ENCODE data around the gene COPS8.

The COPS8 gene

DNA sequence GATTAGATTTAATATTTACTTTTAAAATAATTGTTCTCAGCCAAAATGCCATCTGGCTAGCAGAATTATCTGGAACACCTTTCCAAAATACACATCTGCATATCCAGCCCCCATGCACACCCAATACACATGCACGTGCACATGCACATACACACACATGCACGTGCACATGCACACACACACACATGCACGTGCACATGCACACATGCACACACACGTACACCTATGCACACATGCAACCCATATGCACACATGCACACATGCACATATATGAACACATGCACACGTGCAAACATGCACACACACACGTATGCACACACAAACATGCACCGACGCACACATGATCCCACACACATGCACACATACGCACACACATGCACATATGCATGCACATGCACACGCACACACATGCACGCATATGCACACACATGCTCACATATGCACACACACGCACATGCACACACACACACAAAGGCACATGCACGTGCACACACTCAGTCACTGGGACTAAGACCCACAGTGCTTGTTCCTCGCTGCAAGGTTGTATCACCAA, 53.5 kb downstream of the COPS8 start:
- Histone ChIP-seq H3K9ac (ENCODE audit: insufficient read length) (no peak overlapping the region), H3K36me3 (ENCODE audit: insufficient read depth, low read length) (no peaks in the 10 kb centered on the region), H3K9me3 (ENCODE audit: low read depth, low read length) (no peaks in the 10 kb centered on the region), H3K27ac (no peak overlapping the region), H3K4me3 (no peak overlapping the region)
- DNase-seq (ENCODE audit: low read depth, low spot score), result no peak
- TF ChIP-seq EZH2 (IDR thresholded peaks at IDR 0.05) (no peak), POLR2AphosphoS5 (IDR thresholded peaks at IDR 0.05; ENCODE audit: borderline replicate concordance, low read depth, low read length) (no peak), FOXP2 (optimal IDR thresholded peaks at IDR 0.05; ENCODE audit: control extremely low read depth, extremely low read length, insufficient read depth) (no peak)

DNA sequence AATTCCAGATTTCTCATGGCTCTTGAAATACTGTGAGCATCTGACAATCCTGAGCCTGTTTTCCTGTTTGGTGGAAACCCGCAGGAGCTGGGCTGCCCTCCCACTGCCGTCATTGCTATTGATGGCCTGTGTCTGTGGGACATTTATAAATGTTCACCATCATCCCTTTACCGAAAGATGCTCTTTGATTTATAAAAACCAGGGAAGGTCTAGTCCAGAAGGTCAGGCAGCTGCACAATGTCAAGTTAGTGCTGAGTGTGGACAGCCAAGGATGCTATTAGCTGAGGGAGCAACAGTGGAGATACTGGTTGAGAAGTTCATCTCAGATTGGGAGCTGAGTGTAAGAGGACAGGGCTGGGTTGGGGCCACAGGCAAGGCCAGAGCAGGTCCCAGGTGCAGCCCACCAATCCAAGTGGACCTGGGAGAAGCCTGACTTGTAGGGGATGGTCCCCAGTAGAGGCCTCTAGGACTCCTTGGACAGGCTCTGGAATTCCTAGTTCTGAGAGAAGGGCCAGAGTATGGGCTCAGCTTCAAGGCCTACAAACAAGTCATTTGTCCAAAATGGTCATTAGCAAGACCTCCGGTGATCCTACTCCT, 55.1 kb downstream of the COPS8 start:
- Histone ChIP-seq H3K27ac (no peak overlapping the region), H3K9ac (ENCODE audit: insufficient read length) (no peak overlapping the region), H3K9me3 (ENCODE audit: low read depth, low read length) (no peaks in the 10 kb centered on the region), H3K36me3 (ENCODE audit: insufficient read depth, low read length) (no peaks in the 10 kb centered on the region), H3K4me3 (no peak overlapping the region)
- DNase-seq (ENCODE audit: low read depth, low spot score), result no peak
- no peak for TF ChIP-seq EZH2 (IDR thresholded peaks at IDR 0.05)
- TF ChIP-seq POLR2AphosphoS5 (IDR thresholded peaks at IDR 0.05; ENCODE audit: borderline replicate concordance, low read depth, low read length), result no peak
- no peak for TF ChIP-seq FOXP2 (optimal IDR thresholded peaks at IDR 0.05; ENCODE audit: control extremely low read depth, extremely low read length, insufficient read depth)

DNA sequence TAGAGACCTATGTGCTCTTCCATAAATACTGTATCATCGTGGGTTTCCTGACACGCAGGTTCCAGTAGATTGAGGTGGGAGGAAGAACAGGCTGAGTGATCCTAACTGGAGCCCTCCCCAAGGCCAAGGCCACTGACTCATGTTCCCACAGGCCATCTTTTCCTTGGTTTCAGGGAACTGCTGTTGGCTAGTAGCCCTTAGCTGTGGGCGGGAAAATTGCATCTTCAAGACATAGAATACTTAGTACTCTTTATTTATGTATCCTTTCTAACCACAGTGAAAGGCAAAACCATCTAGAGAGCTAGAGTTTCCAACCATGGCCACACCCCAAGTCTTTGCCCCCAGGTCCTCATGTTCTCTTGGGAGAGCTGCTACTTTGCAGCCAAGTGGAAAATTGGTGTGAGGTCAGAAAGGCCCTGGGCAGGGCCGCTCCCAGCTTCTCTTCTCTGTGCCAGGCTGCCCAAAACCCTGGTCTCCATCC, 55.9 kb downstream of the COPS8 start:
- no peak for DNase-seq (ENCODE audit: low read depth, low spot score)
- no peak for TF ChIP-seq POLR2AphosphoS5 (IDR thresholded peaks at IDR 0.05; ENCODE audit: borderline replicate concordance, low read depth, low read length)
- TF ChIP-seq EZH2 (IDR thresholded peaks at IDR 0.05), result no peak
- no peak for TF ChIP-seq FOXP2 (optimal IDR thresholded peaks at IDR 0.05; ENCODE audit: control extremely low read depth, extremely low read length, insufficient read depth)
- Histone ChIP-seq H3K9ac (ENCODE audit: insufficient read length) (no peak overlapping the region), H3K9me3 (ENCODE audit: low read depth, low read length) (no peaks in the 10 kb centered on the region), H3K4me3 (no peak overlapping the region), H3K27ac (no peak overlapping the region), H3K36me3 (ENCODE audit: insufficient read depth, low read length) (no peaks in the 10 kb centered on the region)

DNA sequence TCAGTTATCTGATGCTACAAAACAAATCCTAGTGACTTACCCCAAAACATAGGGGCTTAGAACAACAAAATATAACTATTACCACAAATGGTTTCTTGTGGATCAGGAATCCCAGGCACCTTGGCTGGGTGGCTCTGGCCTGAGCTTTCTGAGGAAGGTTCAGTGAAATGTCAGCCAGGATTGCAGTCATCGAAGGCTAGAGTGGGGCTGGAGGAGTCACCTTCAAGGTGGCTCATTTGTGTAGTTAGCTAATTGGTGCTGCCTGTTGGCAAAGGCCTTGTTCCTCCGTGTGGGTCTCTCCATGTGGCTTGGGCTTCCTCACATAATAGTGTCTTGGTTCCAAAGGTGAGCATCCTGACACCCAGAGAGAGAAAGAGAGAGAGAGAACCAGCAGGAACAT, 57.4 kb downstream of the COPS8 start:
- H3K9me3 ChIP-seq (ENCODE audit: low read depth, low read length), result peaks cover 7% of the 10 kb centered on the region; the same call in 1 of the 2 replicates
- TF ChIP-seq FOXP2 (optimal IDR thresholded peaks at IDR 0.05; ENCODE audit: control extremely low read depth, extremely low read length, insufficient read depth), result no peak
- no peak for TF ChIP-seq EZH2 (IDR thresholded peaks at IDR 0.05)
- no peak for TF ChIP-seq POLR2AphosphoS5 (IDR thresholded peaks at IDR 0.05; ENCODE audit: borderline replicate concordance, low read depth, low read length)
- H3K9ac ChIP-seq (ENCODE audit: insufficient read length), result no peak overlapping the region
- no peaks in the 10 kb centered on the region for H3K36me3 ChIP-seq (ENCODE audit: insufficient read depth, low read length)
- H3K27ac ChIP-seq, result no peak overlapping the region
- H3K4me3 ChIP-seq, result no peak overlapping the region
- DNase-seq (ENCODE audit: low read depth, low spot score), result no peak

DNA sequence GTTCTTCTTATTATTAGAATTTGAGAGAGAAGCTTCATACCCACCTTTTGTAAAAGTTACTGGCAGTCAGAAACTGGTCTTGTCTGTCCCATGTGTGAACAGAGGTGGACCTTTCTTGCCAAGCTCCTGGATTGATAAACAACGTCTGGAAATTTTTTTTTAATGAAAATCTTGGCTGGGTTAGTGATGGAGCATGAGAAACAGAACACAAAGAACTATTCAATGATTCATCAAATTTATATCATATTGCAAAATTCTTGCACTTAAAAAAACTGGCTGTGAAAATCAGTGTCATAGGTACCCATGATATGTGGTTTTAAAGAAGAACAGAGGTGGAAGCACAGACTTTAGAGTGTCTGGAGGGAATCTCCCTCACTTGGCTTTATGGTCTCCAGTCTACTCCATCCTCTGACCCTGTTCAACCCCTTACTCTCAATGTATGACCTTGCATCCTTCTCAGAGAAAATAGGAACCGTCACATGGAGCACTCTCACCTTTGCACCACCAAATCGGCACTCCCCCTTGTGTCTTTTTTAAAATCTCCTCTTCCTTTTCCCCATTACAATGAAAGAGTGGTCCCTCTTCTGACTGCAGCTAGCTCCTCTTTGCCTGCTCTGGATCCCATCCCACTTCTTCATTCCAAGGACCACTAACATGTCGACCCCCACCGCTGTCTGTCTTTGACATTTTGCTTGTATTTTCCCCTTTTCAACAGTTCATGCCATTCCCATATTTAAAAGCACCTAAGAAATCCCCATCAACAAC, 58.2 kb downstream of the COPS8 start:
- H3K4me3 ChIP-seq, result no peak overlapping the region
- TF ChIP-seq POLR2AphosphoS5 (IDR thresholded peaks at IDR 0.05; ENCODE audit: borderline replicate concordance, low read depth, low read length), result no peak
- TF ChIP-seq EZH2 (IDR thresholded peaks at IDR 0.05), result no peak
- no peak for TF ChIP-seq FOXP2 (optimal IDR thresholded peaks at IDR 0.05; ENCODE audit: control extremely low read depth, extremely low read length, insufficient read depth)
- H3K27ac ChIP-seq, result no peak overlapping the region
- no peak overlapping the region for H3K9ac ChIP-seq (ENCODE audit: insufficient read length)
- no peak for DNase-seq (ENCODE audit: low read depth, low spot score)
- peaks cover 7% of the 10 kb centered on the region; the same call in 1 of the 2 replicates for H3K9me3 ChIP-seq (ENCODE audit: low read depth, low read length)
- no peaks in the 10 kb centered on the region for H3K36me3 ChIP-seq (ENCODE audit: insufficient read depth, low read length)

DNA sequence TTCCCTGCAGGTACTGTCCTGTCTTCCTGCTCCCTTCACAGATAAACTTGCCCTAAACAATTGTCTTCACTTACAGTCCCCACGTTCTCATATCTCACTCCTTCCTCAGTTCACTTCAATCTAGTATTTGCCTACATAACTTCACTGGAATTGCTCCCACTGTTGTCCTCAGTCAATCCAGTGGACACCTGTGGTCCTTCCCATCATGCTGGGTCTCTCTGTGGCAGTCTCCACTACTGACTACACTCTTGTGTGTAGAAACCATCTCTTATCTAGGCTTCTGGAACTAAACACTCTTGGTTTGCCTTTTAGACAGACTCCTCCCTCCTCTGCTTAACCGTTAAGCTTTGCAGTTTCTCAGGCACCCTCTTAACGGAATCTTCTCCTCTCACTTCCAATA, 58.8 kb downstream of the COPS8 start:
- no peak overlapping the region for H3K4me3 ChIP-seq
- TF ChIP-seq EZH2 (IDR thresholded peaks at IDR 0.05) (no peak), FOXP2 (optimal IDR thresholded peaks at IDR 0.05; ENCODE audit: control extremely low read depth, extremely low read length, insufficient read depth) (no peak), POLR2AphosphoS5 (IDR thresholded peaks at IDR 0.05; ENCODE audit: borderline replicate concordance, low read depth, low read length) (no peak)
- DNase-seq (ENCODE audit: low read depth, low spot score), result no peak
- H3K9ac ChIP-seq (ENCODE audit: insufficient read length), result no peak overlapping the region
- peaks cover 7% of the 10 kb centered on the region; the same call in 1 of the 2 replicates for H3K9me3 ChIP-seq (ENCODE audit: low read depth, low read length)
- no peaks in the 10 kb centered on the region for H3K36me3 ChIP-seq (ENCODE audit: insufficient read depth, low read length)
- H3K27ac ChIP-seq, result no peak overlapping the region

DNA sequence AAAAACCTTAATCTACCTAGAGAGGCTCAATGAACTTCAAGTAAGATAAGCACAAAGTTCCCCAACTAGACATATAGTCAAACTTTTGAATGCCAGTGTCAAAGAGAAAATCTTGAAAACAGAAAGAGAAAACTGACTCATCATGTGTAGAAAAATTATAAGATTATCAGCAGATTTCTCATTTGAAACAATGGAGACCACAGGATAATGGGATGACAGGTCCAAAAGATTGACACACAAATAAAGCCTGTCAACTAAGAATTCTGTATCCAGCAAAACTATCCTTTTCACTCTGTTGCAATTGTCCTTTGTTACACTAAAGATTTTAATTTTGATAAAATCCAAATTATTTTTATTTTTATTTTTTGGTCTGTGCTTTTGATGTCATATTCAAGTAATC, 61.6 kb downstream of the COPS8 start:
- Histone ChIP-seq H3K9me3 (ENCODE audit: low read depth, low read length) (peaks cover 7% of the 10 kb centered on the region; the same call in 1 of the 2 replicates), H3K4me3 (no peak overlapping the region), H3K36me3 (ENCODE audit: insufficient read depth, low read length) (no peaks in the 10 kb centered on the region), H3K9ac (ENCODE audit: insufficient read length) (no peak overlapping the region), H3K27ac (no peak overlapping the region)
- TF ChIP-seq EZH2 (IDR thresholded peaks at IDR 0.05) (no peak), POLR2AphosphoS5 (IDR thresholded peaks at IDR 0.05; ENCODE audit: borderline replicate concordance, low read depth, low read length) (no peak), FOXP2 (optimal IDR thresholded peaks at IDR 0.05; ENCODE audit: control extremely low read depth, extremely low read length, insufficient read depth) (no peak)
- DNase-seq (ENCODE audit: low read depth, low spot score), result no peak

DNA sequence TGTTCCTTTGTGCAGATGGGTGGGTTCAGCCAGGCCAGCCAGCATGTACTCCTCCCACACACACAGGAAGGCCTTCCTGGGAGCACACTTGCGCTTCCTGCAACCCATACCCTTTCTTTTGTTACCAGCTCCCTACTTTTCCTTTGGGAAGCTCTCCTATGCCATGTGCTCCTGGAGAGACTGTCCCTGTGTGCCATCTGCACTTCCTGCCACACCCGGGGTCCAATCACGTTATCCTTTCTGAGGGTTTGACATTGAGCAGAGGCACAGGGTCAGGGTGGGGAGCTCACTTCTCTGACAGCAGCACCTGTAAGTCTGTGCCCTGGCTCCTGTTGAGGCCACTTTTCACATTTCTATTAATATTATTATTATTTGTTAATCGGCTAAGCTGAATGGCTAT, 62.9 kb downstream of the COPS8 start:
- no peak for DNase-seq (ENCODE audit: low read depth, low spot score)
- Histone ChIP-seq H3K27ac (no peak overlapping the region), H3K4me3 (no peak overlapping the region), H3K9ac (ENCODE audit: insufficient read length) (no peak overlapping the region), H3K9me3 (ENCODE audit: low read depth, low read length) (peaks cover 7% of the 10 kb centered on the region; the same call in 1 of the 2 replicates), H3K36me3 (ENCODE audit: insufficient read depth, low read length) (no peaks in the 10 kb centered on the region)
- no peak for TF ChIP-seq FOXP2 (optimal IDR thresholded peaks at IDR 0.05; ENCODE audit: control extremely low read depth, extremely low read length, insufficient read depth)
- TF ChIP-seq EZH2 (IDR thresholded peaks at IDR 0.05), result no peak
- no peak for TF ChIP-seq POLR2AphosphoS5 (IDR thresholded peaks at IDR 0.05; ENCODE audit: borderline replicate concordance, low read depth, low read length)
